Measurements from ENCODE around the gene DSCAM.

DNA sequence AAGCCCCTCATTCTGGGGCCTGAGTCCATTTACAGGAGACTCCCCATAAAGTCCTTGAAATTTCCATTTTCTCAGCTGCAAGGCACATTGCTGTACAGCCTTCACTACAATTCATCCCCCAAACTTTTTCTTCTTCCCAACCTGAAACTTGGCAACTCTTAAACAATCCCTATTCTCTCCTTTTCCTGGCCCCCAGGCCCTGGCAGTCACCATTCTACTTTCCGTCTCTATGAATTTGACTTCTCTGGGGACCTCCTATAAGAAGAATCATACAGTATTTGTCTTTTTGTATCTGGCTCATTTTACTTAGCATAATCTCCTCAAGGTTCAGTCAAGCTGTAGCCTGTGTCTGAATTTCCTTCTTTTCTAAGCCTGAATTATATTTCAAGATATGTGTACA, 646.8 kb downstream of the DSCAM start:
- no peak for TF ChIP-seq YY1 (IDR thresholded peaks at IDR 0.05; ENCODE audit: low read depth)
- no peak for TF ChIP-seq RAD21 (IDR thresholded peaks at IDR 0.05; ENCODE audit: low read depth)
- TF ChIP-seq TAF1 (IDR thresholded peaks at IDR 0.05; ENCODE audit: low read depth) = no peak
- TF ChIP-seq, protein P1, sequence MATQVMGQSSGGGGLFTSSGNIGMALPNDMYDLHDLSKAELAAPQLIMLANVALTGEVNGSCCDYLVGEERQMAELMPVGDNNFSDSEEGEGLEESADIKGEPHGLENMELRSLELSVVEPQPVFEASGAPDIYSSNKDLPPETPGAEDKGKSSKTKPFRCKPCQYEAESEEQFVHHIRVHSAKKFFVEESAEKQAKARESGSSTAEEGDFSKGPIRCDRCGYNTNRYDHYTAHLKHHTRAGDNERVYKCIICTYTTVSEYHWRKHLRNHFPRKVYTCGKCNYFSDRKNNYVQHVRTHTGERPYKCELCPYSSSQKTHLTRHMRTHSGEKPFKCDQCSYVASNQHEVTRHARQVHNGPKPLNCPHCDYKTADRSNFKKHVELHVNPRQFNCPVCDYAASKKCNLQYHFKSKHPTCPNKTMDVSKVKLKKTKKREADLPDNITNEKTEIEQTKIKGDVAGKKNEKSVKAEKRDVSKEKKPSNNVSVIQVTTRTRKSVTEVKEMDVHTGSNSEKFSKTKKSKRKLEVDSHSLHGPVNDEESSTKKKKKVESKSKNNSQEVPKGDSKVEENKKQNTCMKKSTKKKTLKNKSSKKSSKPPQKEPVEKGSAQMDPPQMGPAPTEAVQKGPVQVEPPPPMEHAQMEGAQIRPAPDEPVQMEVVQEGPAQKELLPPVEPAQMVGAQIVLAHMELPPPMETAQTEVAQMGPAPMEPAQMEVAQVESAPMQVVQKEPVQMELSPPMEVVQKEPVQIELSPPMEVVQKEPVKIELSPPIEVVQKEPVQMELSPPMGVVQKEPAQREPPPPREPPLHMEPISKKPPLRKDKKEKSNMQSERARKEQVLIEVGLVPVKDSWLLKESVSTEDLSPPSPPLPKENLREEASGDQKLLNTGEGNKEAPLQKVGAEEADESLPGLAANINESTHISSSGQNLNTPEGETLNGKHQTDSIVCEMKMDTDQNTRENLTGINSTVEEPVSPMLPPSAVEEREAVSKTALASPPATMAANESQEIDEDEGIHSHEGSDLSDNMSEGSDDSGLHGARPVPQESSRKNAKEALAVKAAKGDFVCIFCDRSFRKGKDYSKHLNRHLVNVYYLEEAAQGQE (IDR thresholded peaks at IDR 0.05; ENCODE audit: low read depth) = no peak
- TF ChIP-seq CREB1 (IDR thresholded peaks at IDR 0.05; ENCODE audit: low read depth) = no peak
- TF ChIP-seq CEBPB (IDR thresholded peaks at IDR 0.05) = no peak

All from Ishikawa (cell line).